K562 (cell line): ENCODE measurements around the gene CYLD. TPM values are rescaled to one million over a fixed set of nuclear protein-coding genes. Genes with fewer than 3 reads are reported as not detected.

Experiments used
- ATAC-seq: fragments of 200-7000 bp; cut with Tn5 transposase; 3 replicates; pipeline ENCODE4 v1.9.1; 2020; ENCODE audit warnings: moderate library complexity
- BruUV-seq: library from RNA; stranded (reverse); fragments of 400-500 nt; replicated peaks from 2 replicates; lab custom pipeline; 2021; lab: Mats Ljungman, UMichigan
- CTCF ChIA-PET: fragments of 300-600 bp; formaldehyde crosslinking; extraction: SDS; loops from one replicate; lab custom pipeline; 2021; ENCODE audit warnings: low intra/inter-chr PET ratio; lab: Yijun Ruan, JAX
- POLR2A ChIA-PET: fragments of 300-600, 350-650 bp; sonication (Branson Sonifier 250); formaldehyde crosslinking; extraction: SDS; loops from one replicate; lab custom pipeline; 2021; ENCODE audit warnings: antibody characterized with exemption, inconsistent platforms; lab: Yijun Ruan, JAX
- DNase-seq, 4 experiments: peaks; one replicate each; pipeline versions ENCODE4 v3.0.0 to v3.0.0-alpha.2; 2011 to 2018; ENCODE audit warnings: low spot score in 3 of 4, mixed read lengths in 3 of 4; ENCODE audit errors: extremely low read depth in 1 of 4
- FAIRE-seq: peaks from 2 replicates; lab custom pipeline; 2011; peaks lifted over from hg19 to GRCh38; lab: Jason Lieb, UNC
- H2AFZ ChIP-seq: 2 replicates; pipeline ENCODE4 v1.6.0; 2011; ENCODE audit warnings: low read depth, low read length, control low read depth, inconsistent platforms
- H3K27ac ChIP-seq: fragments of 200-600 bp; 3 replicates; pipeline ENCODE4 v1.8.0; 2011; ENCODE audit warnings: low read depth, mild to moderate bottlenecking, control low read depth, inconsistent platforms, low read length, moderate library complexity, mixed read lengths; ENCODE audit errors: extremely low read depth
- H3K27me3 ChIP-seq, 2 experiments: fragments of 300-600 bp in 1 of 2; 2 replicates in 1 of 2; 3 replicates in 1 of 2; pipeline versions ENCODE4 v1.6.0 to v1.8.0; 2011; ENCODE audit warnings: inconsistent platforms in 2 of 2, low read length in 2 of 2, mild to moderate bottlenecking in 1 of 2, mixed read lengths in 1 of 2, moderate library complexity in 1 of 2; ENCODE audit not compliant: control insufficient read depth in 2 of 2, insufficient read depth in 2 of 2
- H3K36me3 ChIP-seq: fragments of 300-600 bp; 3 replicates; pipeline ENCODE4 v1.8.0; 2011; ENCODE audit warnings: mild to moderate bottlenecking, low read length, inconsistent platforms; ENCODE audit not compliant: control insufficient read depth, insufficient read depth
- H3K4me1 ChIP-seq, 2 experiments: fragments of 200-600 bp in 1 of 2; replicated peaks in 1 of 2; 2 replicates in 1 of 2; 3 replicates in 1 of 2; pipeline versions ENCODE4 v1.5.1 to v1.8.0; 2011; ENCODE audit warnings: inconsistent platforms in 2 of 2, low read length in 2 of 2, mild to moderate bottlenecking in 1 of 2, mixed read lengths in 1 of 2, moderate library complexity in 1 of 2; ENCODE audit not compliant: control insufficient read depth in 2 of 2, insufficient read depth in 2 of 2
- H3K4me2 ChIP-seq: 2 replicates; pipeline ENCODE4 v1.6.1; 2011; ENCODE audit warnings: low read length, control low read depth, inconsistent platforms, mixed read lengths; ENCODE audit not compliant: insufficient read depth
- H3K4me3 ChIP-seq: fragments of 200-600 bp; sonication (generic), shearing (Covaris generic); 2 replicates; pipeline ENCODE4 v1.5.1; 2016; ENCODE audit warnings: control low read depth, inconsistent platforms
- H3K79me2 ChIP-seq: fragments of 200-600 bp; 3 replicates; pipeline ENCODE4 v1.8.0; 2011; ENCODE audit warnings: low read length, inconsistent platforms; ENCODE audit not compliant: control insufficient read depth, insufficient read depth
- H3K9ac ChIP-seq, 2 experiments: 2 replicates each; pipeline versions ENCODE4 v1.6.0 to v1.6.1; 2011; ENCODE audit warnings: low read depth in 2 of 2, low read length in 2 of 2, control low read depth in 1 of 2, inconsistent platforms in 1 of 2, mild to moderate bottlenecking in 1 of 2, mixed read lengths in 1 of 2; ENCODE audit not compliant: insufficient read depth in 1 of 2
- H3K9me1 ChIP-seq: one replicate; pipeline ENCODE4 v1.6.0; 2011; ENCODE audit warnings: inconsistent platforms, mild to moderate bottlenecking, low read length, moderate library complexity; ENCODE audit not compliant: control insufficient read depth, insufficient read depth
- H3K9me3 ChIP-seq: replicated peaks from 2 replicates; pipeline ENCODE4 v1.5.1; 2011; ENCODE audit warnings: low read depth, low read length, inconsistent platforms; ENCODE audit not compliant: control insufficient read depth, insufficient read depth
- H4K20me1 ChIP-seq: replicated peaks from 2 replicates; pipeline ENCODE4 v1.6.1; 2011; ENCODE audit warnings: low read length, inconsistent platforms, mixed read lengths; ENCODE audit not compliant: control insufficient read depth, insufficient read depth
- DNMT1 ChIP-seq: fragments of 450-650 bp; IDR thresholded peaks from 2 replicates; pipeline ENCODE4 v1.6.1; 2016; ENCODE audit warnings: antibody characterized with exemption, mild to moderate bottlenecking
- NFIX ChIP-seq: fragments of 250-450 bp; sonication (Bioruptor Pico); IDR thresholded peaks from 2 replicates; pipeline ENCODE4 v1.4.0; 2020; ENCODE audit warnings: low read depth, mild to moderate bottlenecking, moderate library complexity
- RCOR1 ChIP-seq, 2 experiments: IDR thresholded peaks; 2 replicates each; pipeline ENCODE4 v1.6.1; 2012; ENCODE audit warnings: low read depth in 2 of 2, low read length in 2 of 2, borderline replicate concordance in 1 of 2, improper control_type of control experiment in 1 of 2
- ZFP91 ChIP-seq: sonication (generic); formaldehyde crosslinking; IDR thresholded peaks from 2 replicates; pipeline ENCODE4 v1.8.0; 2022; ENCODE audit warnings: mild to moderate bottlenecking, missing genetic modification reagents
- WGBS: fragments of 100-300 bp; shearing (Covaris generic); methylation state at CpG from one replicate; pipeline ENCODE4 v1.1.6; 2016; ENCODE audit warnings: low coverage, mixed read lengths; ENCODE audit not compliant: insufficient coverage; ENCODE audit errors: missing lambda C conversion rate; 5-methylcytosine and 5-hydroxymethylcytosine counted together
- in situ Hi-C: fragments of 300-500 bp; cut with MboI; formaldehyde crosslinking; loops from 4 replicates; pipeline ENCODE4 v1.15.0; 2018; ENCODE audit warnings: inconsistent platforms, mixed read lengths
- intact Hi-C: fragments of 100-400 bp; cut with micrococcal nuclease; formaldehyde crosslinking; loops from 2 replicates; pipeline ENCODE4 v1.14.2; 2022
- polyA plus RNA-seq, 8 experiments: library from polyadenylated mRNA; depleted of rRNA in 4 of 8; stranded (reverse) in 5 of 8; unstranded in 3 of 8; fragments of >200 nt; fragmentation: Nextera tagmentation in 2 of 8; fragmentation: Illumina TruSeq in 1 of 8; extraction: Ambion mirVana in 2 of 8; extraction: Trizol in 1 of 8; gene quantifications; 2 replicates each; pipeline versions ENCODE4 v1.2.1 to v1.2.3, GENCODE V29; 2011 to 2014; ENCODE audit warnings: inconsistent platforms in 1 of 8, missing spikeins in 1 of 8
- total RNA-seq, 7 experiments: library from RNA; depleted of rRNA in 6 of 7; stranded (reverse); fragments of >200 nt in 6 of 7; fragmentation: Illumina TruSeq in 2 of 7; extraction: Trizol in 2 of 7; gene quantifications; 2 replicates each; pipeline versions ENCODE4 v1.2.1 to v1.2.3, GENCODE V29; 2011 to 2021; ENCODE audit warnings: low replicate concordance in 1 of 7
- TF ChIP-seq, protein P1 (sequence below): sonication (generic); formaldehyde crosslinking; IDR thresholded peaks from 2 replicates; pipeline ENCODE4 v1.8.0; 2022; ENCODE audit warnings: missing genetic modification reagents, mild to moderate bottlenecking, moderate library complexity, borderline replicate concordance
- TF ChIP-seq, protein P2 (sequence below): sonication (generic); formaldehyde crosslinking; IDR thresholded peaks from 2 replicates; pipeline ENCODE4 v1.8.0; 2023; ENCODE audit warnings: missing genetic modification reagents, mild to moderate bottlenecking, borderline replicate concordance

The CYLD gene
- total and polyA plus RNA-seq, 9 of the 15 experiments (the other 6 are each of a cell fraction or from before 2014, with no cell fraction given) = 3.4 to 7.4 (median 5.3) TPM

DNA sequence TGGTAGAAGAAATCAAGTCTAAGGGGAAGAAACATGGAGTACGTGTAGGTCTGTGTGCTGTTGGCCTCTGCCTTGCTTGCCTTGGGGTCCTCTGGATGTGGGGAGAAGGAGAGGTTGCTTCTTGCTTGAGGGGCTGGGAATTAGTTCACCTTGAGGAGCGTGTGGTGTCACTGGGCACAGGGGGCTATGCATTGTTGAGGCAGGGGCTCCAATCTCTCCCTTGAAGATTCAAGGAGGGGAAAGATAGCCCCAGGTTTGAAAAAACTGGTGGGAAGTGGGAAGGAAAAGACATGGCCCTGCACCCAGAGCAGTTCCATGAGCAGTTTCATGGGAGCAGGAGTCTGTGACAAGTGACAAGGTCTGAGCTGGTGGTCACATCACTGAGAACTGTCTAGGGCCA, 103.4 kb downstream of the CYLD start (continued):
- no peak for TF ChIP-seq DNMT1

DNA sequence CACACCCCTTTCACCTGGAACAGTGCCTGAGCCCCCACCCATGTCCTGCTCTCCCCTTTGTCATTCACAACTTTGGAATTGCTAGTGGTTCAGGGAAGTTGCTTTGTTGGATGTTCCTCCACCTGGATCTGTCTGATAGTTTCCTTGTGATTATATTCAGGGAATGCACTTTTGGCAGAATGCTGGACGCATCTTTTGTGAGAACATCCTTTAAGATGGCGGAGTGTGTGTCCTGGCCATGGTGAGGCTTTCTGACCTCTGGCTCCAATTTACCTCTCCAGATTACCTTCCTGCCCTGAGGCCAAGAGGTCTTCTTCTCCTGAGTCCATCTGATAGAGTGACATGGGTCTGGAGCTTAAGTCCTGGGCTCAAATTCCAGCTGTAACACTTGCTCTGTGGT, 104.6 kb downstream of the CYLD start:
- H2AFZ ChIP-seq = no peak overlapping the region
- WGBS = 0% methylated on average over 2 of the region's 2 CpGs
- no peak overlapping the region for H3K4me2 ChIP-seq
- ChIA-PET POLR2A (no interaction called here), CTCF (no interaction called here)
- FAIRE-seq (no peak), DNase-seq (no peak), ATAC-seq (no peak)
- no peaks in the 10 kb centered on the region for H3K36me3 ChIP-seq
- no peak overlapping the region for H3K27ac ChIP-seq
- BruUV-seq = no TSS peak
- H3K9ac ChIP-seq = no peak overlapping the region
- TF ChIP-seq, protein P1, sequence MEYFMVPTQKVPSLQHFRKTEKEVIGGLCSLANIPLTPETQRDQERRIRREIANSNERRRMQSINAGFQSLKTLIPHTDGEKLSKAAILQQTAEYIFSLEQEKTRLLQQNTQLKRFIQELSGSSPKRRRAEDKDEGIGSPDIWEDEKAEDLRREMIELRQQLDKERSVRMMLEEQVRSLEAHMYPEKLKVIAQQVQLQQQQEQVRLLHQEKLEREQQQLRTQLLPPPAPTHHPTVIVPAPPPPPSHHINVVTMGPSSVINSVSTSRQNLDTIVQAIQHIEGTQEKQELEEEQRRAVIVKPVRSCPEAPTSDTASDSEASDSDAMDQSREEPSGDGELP (CRISPR knock-in tag) = no peak
- TF ChIP-seq, protein P2, sequence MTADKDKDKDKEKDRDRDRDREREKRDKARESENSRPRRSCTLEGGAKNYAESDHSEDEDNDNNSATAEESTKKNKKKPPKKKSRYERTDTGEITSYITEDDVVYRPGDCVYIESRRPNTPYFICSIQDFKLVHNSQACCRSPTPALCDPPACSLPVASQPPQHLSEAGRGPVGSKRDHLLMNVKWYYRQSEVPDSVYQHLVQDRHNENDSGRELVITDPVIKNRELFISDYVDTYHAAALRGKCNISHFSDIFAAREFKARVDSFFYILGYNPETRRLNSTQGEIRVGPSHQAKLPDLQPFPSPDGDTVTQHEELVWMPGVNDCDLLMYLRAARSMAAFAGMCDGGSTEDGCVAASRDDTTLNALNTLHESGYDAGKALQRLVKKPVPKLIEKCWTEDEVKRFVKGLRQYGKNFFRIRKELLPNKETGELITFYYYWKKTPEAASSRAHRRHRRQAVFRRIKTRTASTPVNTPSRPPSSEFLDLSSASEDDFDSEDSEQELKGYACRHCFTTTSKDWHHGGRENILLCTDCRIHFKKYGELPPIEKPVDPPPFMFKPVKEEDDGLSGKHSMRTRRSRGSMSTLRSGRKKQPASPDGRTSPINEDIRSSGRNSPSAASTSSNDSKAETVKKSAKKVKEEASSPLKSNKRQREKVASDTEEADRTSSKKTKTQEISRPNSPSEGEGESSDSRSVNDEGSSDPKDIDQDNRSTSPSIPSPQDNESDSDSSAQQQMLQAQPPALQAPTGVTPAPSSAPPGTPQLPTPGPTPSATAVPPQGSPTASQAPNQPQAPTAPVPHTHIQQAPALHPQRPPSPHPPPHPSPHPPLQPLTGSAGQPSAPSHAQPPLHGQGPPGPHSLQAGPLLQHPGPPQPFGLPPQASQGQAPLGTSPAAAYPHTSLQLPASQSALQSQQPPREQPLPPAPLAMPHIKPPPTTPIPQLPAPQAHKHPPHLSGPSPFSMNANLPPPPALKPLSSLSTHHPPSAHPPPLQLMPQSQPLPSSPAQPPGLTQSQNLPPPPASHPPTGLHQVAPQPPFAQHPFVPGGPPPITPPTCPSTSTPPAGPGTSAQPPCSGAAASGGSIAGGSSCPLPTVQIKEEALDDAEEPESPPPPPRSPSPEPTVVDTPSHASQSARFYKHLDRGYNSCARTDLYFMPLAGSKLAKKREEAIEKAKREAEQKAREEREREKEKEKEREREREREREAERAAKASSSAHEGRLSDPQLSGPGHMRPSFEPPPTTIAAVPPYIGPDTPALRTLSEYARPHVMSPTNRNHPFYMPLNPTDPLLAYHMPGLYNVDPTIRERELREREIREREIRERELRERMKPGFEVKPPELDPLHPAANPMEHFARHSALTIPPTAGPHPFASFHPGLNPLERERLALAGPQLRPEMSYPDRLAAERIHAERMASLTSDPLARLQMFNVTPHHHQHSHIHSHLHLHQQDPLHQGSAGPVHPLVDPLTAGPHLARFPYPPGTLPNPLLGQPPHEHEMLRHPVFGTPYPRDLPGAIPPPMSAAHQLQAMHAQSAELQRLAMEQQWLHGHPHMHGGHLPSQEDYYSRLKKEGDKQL (CRISPR knock-in tag) = no peak
- TF ChIP-seq RCOR1 (IDR thresholded peaks at IDR 0.05; ENCODE audit: borderline replicate concordance in 1 of 2, low read depth in 2 of 2, low read length in 2 of 2) (no peak), NFIX (CRISPR knock-in tag) (no peak), ZFP91 (CRISPR knock-in tag) (no peak)
- H3K9me1 ChIP-seq = no peaks in the 10 kb centered on the region
- peaks cover 8 to 10% of the 10 kb centered on the region in 2 experiments for H3K4me1 ChIP-seq
- peaks cover 0 to 8% of the 10 kb centered on the region in 2 experiments; a peak in 2 of 5 replicates for H3K27me3 ChIP-seq
- no peaks in the 10 kb centered on the region for H4K20me1 ChIP-seq
- no peaks in the 10 kb centered on the region for H3K9me3 ChIP-seq
- in situ Hi-C loops (no loop called here), intact Hi-C loops (no loop called here)
- no peak overlapping the region for H3K4me3 ChIP-seq
- no peaks in the 10 kb centered on the region for H3K79me2 ChIP-seq
